ENCODE measurements around the gene C9orf85.

The C9orf85 gene

DNA sequence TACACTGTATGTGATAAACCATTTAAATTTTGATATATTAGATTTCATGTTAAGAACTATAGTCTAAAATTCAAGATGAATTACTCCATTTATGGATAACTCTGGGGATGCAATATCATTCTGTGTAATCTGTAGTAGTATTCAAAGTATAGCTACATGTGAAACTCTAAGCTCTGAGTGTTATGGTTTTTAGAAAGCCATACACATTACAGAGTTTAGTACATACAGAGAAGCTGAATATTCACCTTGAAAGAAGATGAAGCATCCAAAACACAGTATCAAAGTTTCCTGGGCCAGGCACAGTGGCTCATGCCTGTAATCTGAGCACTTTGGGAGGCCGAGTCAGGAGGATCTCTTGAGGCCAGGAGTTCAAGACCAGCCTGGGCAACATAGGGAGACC is 25.4 kb upstream of the C9orf85 start:
- no peaks in the 10 kb centered on the region for H3K9me3 ChIP-seq (replicated peaks; ENCODE audit: insufficient read depth, low read length)
- H3K36me3 ChIP-seq (replicated peaks; ENCODE audit: insufficient read depth, low read length): peaks cover 7% of the 10 kb centered on the region; the same call in 1 of the 2 replicates
- H3F3A ChIP-seq (ENCODE audit: insufficient read depth, low read length): no peaks in the 10 kb centered on the region
- H3K4me3 ChIP-seq (ENCODE audit: low read length): no peak overlapping the region
- H3K9me2 ChIP-seq (replicated peaks; ENCODE audit: insufficient read depth, low read length): no peaks in the 10 kb centered on the region
- H3K4me2 ChIP-seq (ENCODE audit: low read depth, low read length): no peak overlapping the region
- no peaks in the 10 kb centered on the region for H4K20me1 ChIP-seq (ENCODE audit: insufficient read depth, low read length)
- H3K4me1 ChIP-seq (ENCODE audit: low read length): peaks cover 2% of the 10 kb centered on the region; the same call in 1 of the 2 replicates
- TF ChIP-seq EZH2phosphoT487 (IDR thresholded peaks at IDR 0.05; ENCODE audit: low read length): no peak
- TF ChIP-seq EZH2 (optimal IDR thresholded peaks at IDR 0.05; ENCODE audit: low read depth, low read length): no peak
- TF ChIP-seq, protein P1, sequence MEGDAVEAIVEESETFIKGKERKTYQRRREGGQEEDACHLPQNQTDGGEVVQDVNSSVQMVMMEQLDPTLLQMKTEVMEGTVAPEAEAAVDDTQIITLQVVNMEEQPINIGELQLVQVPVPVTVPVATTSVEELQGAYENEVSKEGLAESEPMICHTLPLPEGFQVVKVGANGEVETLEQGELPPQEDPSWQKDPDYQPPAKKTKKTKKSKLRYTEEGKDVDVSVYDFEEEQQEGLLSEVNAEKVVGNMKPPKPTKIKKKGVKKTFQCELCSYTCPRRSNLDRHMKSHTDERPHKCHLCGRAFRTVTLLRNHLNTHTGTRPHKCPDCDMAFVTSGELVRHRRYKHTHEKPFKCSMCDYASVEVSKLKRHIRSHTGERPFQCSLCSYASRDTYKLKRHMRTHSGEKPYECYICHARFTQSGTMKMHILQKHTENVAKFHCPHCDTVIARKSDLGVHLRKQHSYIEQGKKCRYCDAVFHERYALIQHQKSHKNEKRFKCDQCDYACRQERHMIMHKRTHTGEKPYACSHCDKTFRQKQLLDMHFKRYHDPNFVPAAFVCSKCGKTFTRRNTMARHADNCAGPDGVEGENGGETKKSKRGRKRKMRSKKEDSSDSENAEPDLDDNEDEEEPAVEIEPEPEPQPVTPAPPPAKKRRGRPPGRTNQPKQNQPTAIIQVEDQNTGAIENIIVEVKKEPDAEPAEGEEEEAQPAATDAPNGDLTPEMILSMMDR (IDR thresholded peaks at IDR 0.05; ENCODE audit: low read length): no peak
- DNase-seq: no peak
- no peak overlapping the region for H3K9ac ChIP-seq (ENCODE audit: low read length)
- H3K79me2 ChIP-seq (ENCODE audit: low read length): peaks cover 98% of the 10 kb centered on the region
- no peak overlapping the region for H3K27ac ChIP-seq (ENCODE audit: low read length)
- H2AFZ ChIP-seq (ENCODE audit: low read length): no peak overlapping the region
- H3K27me3 ChIP-seq (replicated peaks; ENCODE audit: insufficient read depth, low read length): no peaks in the 10 kb centered on the region

DNA sequence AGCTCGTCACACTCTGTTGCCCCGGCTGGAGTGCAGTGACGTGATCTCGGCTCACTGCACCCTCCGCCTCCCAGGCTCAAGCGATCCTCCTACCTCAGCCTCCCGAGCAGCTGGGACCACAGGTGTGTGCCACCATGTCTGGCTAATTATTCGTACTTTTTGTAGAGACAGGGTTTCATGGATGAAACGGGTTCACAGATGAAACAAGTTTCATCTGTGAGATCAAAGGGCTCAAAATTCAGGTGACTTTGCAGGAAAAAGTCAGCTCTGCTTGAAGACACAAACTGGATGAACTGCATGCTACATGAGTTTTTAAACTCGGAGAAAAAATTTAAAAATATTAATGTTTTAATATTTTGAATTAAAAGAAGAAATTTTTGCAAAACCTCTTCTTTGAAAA is 24.9 kb upstream of the C9orf85 start:
- Histone ChIP-seq H3K27ac (ENCODE audit: low read length) (no peak overlapping the region), H4K20me1 (ENCODE audit: insufficient read depth, low read length) (no peaks in the 10 kb centered on the region), H3K9me3 (replicated peaks; ENCODE audit: insufficient read depth, low read length) (no peaks in the 10 kb centered on the region), H2AFZ (ENCODE audit: low read length) (no peak overlapping the region), H3F3A (ENCODE audit: insufficient read depth, low read length) (no peaks in the 10 kb centered on the region), H3K27me3 (replicated peaks; ENCODE audit: insufficient read depth, low read length) (no peaks in the 10 kb centered on the region), H3K9me2 (replicated peaks; ENCODE audit: insufficient read depth, low read length) (no peaks in the 10 kb centered on the region), H3K4me3 (ENCODE audit: low read length) (no peak overlapping the region), H3K36me3 (replicated peaks; ENCODE audit: insufficient read depth, low read length) (peaks cover 7% of the 10 kb centered on the region; the same call in 1 of the 2 replicates), H3K4me2 (ENCODE audit: low read depth, low read length) (no peak overlapping the region), H3K79me2 (ENCODE audit: low read length) (peaks cover 98% of the 10 kb centered on the region), H3K9ac (ENCODE audit: low read length) (no peak overlapping the region), H3K4me1 (ENCODE audit: low read length) (no peaks in the 10 kb centered on the region)
- TF ChIP-seq, protein P1 (IDR thresholded peaks at IDR 0.05; ENCODE audit: low read length): no peak
- TF ChIP-seq EZH2 (optimal IDR thresholded peaks at IDR 0.05; ENCODE audit: low read depth, low read length) (no peak), EZH2phosphoT487 (IDR thresholded peaks at IDR 0.05; ENCODE audit: low read length) (no peak)
- no peak for DNase-seq

DNA sequence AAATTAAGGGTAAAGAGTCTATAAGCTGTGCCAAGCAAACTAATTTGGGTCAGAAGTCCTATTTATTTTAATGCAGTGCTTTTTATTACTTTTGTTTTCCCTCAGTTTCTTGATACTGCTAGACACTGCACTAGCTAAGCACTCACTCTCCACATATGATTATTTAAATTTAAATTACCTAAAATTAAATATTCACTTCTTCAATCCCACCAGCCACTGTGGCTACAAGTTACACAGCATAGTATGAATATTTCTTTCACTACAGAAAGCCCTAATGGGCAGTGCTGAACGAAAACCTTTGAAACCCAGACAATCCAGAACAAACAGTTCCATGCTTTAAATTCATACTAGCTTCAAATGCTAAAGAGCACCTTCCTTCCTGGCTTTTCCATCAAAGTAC is 24.1 kb upstream of the C9orf85 start:
- Histone ChIP-seq H4K20me1 (ENCODE audit: insufficient read depth, low read length) (no peaks in the 10 kb centered on the region), H2AFZ (ENCODE audit: low read length) (no peak overlapping the region), H3K27me3 (replicated peaks; ENCODE audit: insufficient read depth, low read length) (no peaks in the 10 kb centered on the region), H3K4me3 (ENCODE audit: low read length) (no peak overlapping the region), H3K27ac (ENCODE audit: low read length) (no peak overlapping the region), H3K79me2 (ENCODE audit: low read length) (peaks cover 98% of the 10 kb centered on the region), H3K9me2 (replicated peaks; ENCODE audit: insufficient read depth, low read length) (no peaks in the 10 kb centered on the region), H3F3A (ENCODE audit: insufficient read depth, low read length) (no peaks in the 10 kb centered on the region), H3K36me3 (replicated peaks; ENCODE audit: insufficient read depth, low read length) (peaks cover 7% of the 10 kb centered on the region; the same call in 1 of the 2 replicates), H3K9me3 (replicated peaks; ENCODE audit: insufficient read depth, low read length) (no peaks in the 10 kb centered on the region), H3K4me1 (ENCODE audit: low read length) (no peaks in the 10 kb centered on the region), H3K4me2 (ENCODE audit: low read depth, low read length) (no peak overlapping the region), H3K9ac (ENCODE audit: low read length) (no peak overlapping the region)
- no peak for DNase-seq
- TF ChIP-seq EZH2 (optimal IDR thresholded peaks at IDR 0.05; ENCODE audit: low read depth, low read length): no peak
- no peak for TF ChIP-seq EZH2phosphoT487 (IDR thresholded peaks at IDR 0.05; ENCODE audit: low read length)
- TF ChIP-seq, protein P1 (IDR thresholded peaks at IDR 0.05; ENCODE audit: low read length): no peak

All from MM.1S (cell line).